GM18502 (cell line): ENCODE results near the gene SLC5A11.
"Not testable (repeated sequence)": the region's sequence is repeated elsewhere in the genome, so short reads cannot be mapped to it uniquely, and the experiment has no call there.

Source experiments
- ATAC-seq: cut with Tn5 transposase; IDR thresholded peaks from one replicate; pipeline ENCODE4 v1.9.1; 2021; ENCODE audit warnings: mild to moderate bottlenecking; ENCODE audit not compliant: unreplicated experiment, poor library complexity

Gene SLC5A11

GRCh38 chr16:24855678-24856077 lies 9.9 kb downstream of the SLC5A11 start:
- ATAC-seq, result no peak

- not testable (repeated sequence) for ATAC-seq
These were observed 11.1 kb downstream of the SLC5A11 start for GRCh38 chr16:24856871-24857270.

GRCh38 chr16:24858219-24859041 lies 12.7 kb downstream of the SLC5A11 start:
- ATAC-seq, result no peak

GRCh38 chr16:24861461-24861860 lies 15.7 kb downstream of the SLC5A11 start:
- ATAC-seq, result no peak

- ATAC-seq, result no peak
These were observed 18.0 kb downstream of the SLC5A11 start for GRCh38 chr16:24863582-24864437.

GRCh38 chr16:24869033-24869432 lies 23.3 kb downstream of the SLC5A11 start:
- no peak for ATAC-seq

GRCh38 chr16:24871891-24872290 lies 26.1 kb downstream of the SLC5A11 start:
- no peak for ATAC-seq

- ATAC-seq, result no peak
These were observed 27.3 kb downstream of the SLC5A11 start for GRCh38 chr16:24873028-24873427.

- no peak for ATAC-seq
These were observed 29.7 kb downstream of the SLC5A11 start for GRCh38 chr16:24875466-24875865.

GRCh38 chr16:24876231-24876630 lies 30.5 kb downstream of the SLC5A11 start:
- no peak for ATAC-seq

GRCh38 chr16:24879684-24880083 lies 33.9 kb downstream of the SLC5A11 start:
- no peak for ATAC-seq

- ATAC-seq, result no peak
These were observed 38.0 kb downstream of the SLC5A11 start for GRCh38 chr16:24883714-24884151.

GRCh38 chr16:24887472-24887871 lies 41.7 kb downstream of the SLC5A11 start:
- no peak for ATAC-seq

- no peak for ATAC-seq
These were observed 45.0 kb downstream of the SLC5A11 start for GRCh38 chr16:24890746-24891145.

- no peak for ATAC-seq
These were observed 50.7 kb downstream of the SLC5A11 start for GRCh38 chr16:24896439-24896838.

- not testable (repeated sequence) for ATAC-seq
These were observed 51.8 kb downstream of the SLC5A11 start for GRCh38 chr16:24897522-24897921.

GRCh38 chr16:24900230-24900629 lies 54.5 kb downstream of the SLC5A11 start:
- no peak for ATAC-seq

GRCh38 chr16:24906199-24906808 lies 60.5 kb downstream of the SLC5A11 start:
- ATAC-seq, result no peak

GRCh38 chr16:24906901-24907300 lies 61.1 kb downstream of the SLC5A11 start:
- no peak for ATAC-seq

- no peak for ATAC-seq
These were observed 63.0 kb downstream of the SLC5A11 start for GRCh38 chr16:24908716-24909115.

GRCh38 chr16:24909856-24910255 lies 64.1 kb downstream of the SLC5A11 start:
- ATAC-seq, result no peak
